IMR-90 (cell line): ENCODE measurements around the gene UQCRC1. TPM values are rescaled to one million over a fixed set of nuclear protein-coding genes. Genes with fewer than 3 reads are reported as not detected.

Experiments used
- ATAC-seq: fragments of 200-7000 bp; cut with Tn5 transposase; 2 replicates; pipeline ENCODE4 v1.9.1; 2020; ENCODE audit warnings: low read depth, mild to moderate bottlenecking, moderate library complexity
- BruUV-seq: library from RNA; stranded (reverse); fragments of 400-500 nt; replicated peaks from 2 replicates; lab custom pipeline; 2021; lab: Mats Ljungman, UMichigan
- CTCF ChIA-PET: fragments of 300-600 bp; formaldehyde crosslinking; extraction: SDS; loops from one replicate; lab custom pipeline; 2021; ENCODE audit warnings: antibody characterized with exemption; lab: Yijun Ruan, JAX
- POLR2A ChIA-PET: fragments of 300-600 bp; sonication (Branson Sonifier 250); formaldehyde crosslinking; loops from one replicate; lab custom pipeline; 2022; ENCODE audit warnings: antibody characterized with exemption; ENCODE audit not compliant: unreplicated experiment; lab: Charles Lee
- DNase-seq: peaks from one replicate; pipeline ENCODE4 v3.0.0; 2013
- H2AFZ ChIP-seq: replicated peaks from 2 replicates; pipeline ENCODE3; 2013; ENCODE audit warnings: low read length, mild to moderate bottlenecking; ENCODE audit not compliant: poor library complexity
- H2AK5ac ChIP-seq: 2 replicates; pipeline ENCODE4 v1.6.1; 2013; ENCODE audit warnings: low read depth, low read length, inconsistent platforms
- H2AK9ac ChIP-seq: replicated peaks from 2 replicates; pipeline ENCODE3; 2013; ENCODE audit warnings: mild to moderate bottlenecking, low read depth, low read length, moderate library complexity; ENCODE audit not compliant: poor library complexity
- H2BK120ac ChIP-seq: 2 replicates; pipeline ENCODE4 v1.6.1; 2013; ENCODE audit warnings: low read depth, low read length, inconsistent platforms
- H2BK15ac ChIP-seq: 3 replicates; pipeline ENCODE4 v1.6.1; 2013; ENCODE audit warnings: low read depth, low read length, inconsistent platforms
- H2BK20ac ChIP-seq: 2 replicates; pipeline ENCODE4 v1.6.1; 2013; ENCODE audit warnings: low read depth, mild to moderate bottlenecking, inconsistent platforms, low read length, moderate library complexity
- H2BK5ac ChIP-seq: 2 replicates; pipeline ENCODE4 v1.6.1; 2013; ENCODE audit warnings: mild to moderate bottlenecking, low read depth, low read length, inconsistent platforms; ENCODE audit not compliant: poor library complexity, severe bottlenecking
- H3K14ac ChIP-seq: replicated peaks from 2 replicates; pipeline ENCODE4 v1.6.1; 2013; ENCODE audit warnings: low read depth, low read length, inconsistent platforms
- H3K18ac ChIP-seq: 2 replicates; pipeline ENCODE4 v1.6.1; 2013; ENCODE audit warnings: low read depth, low read length, control low read depth
- H3K23ac ChIP-seq: 2 replicates; pipeline ENCODE4 v1.6.1; 2013; ENCODE audit warnings: low read depth, low read length, inconsistent platforms
- H3K27ac ChIP-seq: 2 replicates; pipeline ENCODE4 v1.5.1; 2013; ENCODE audit warnings: mild to moderate bottlenecking, control low read depth, low read length; ENCODE audit not compliant: insufficient read depth
- H3K27me3 ChIP-seq: 2 replicates; pipeline ENCODE4 v1.6.1; 2013; ENCODE audit warnings: low read length; ENCODE audit not compliant: control insufficient read depth, insufficient read depth
- H3K36me3 ChIP-seq: 2 replicates; pipeline ENCODE4 v1.6.1; 2013; ENCODE audit warnings: low read length, mixed read lengths; ENCODE audit not compliant: control insufficient read depth, insufficient read depth
- H3K4ac ChIP-seq: 2 replicates; pipeline ENCODE4 v1.6.1; 2013; ENCODE audit warnings: low read depth, low read length, inconsistent platforms
- H3K4me1 ChIP-seq: 2 replicates; pipeline ENCODE4 v1.6.1; 2013; ENCODE audit warnings: low read length, mixed read lengths; ENCODE audit not compliant: control insufficient read depth, insufficient read depth
- H3K4me2 ChIP-seq: 2 replicates; pipeline ENCODE4 v1.6.1; 2013; ENCODE audit warnings: low read depth, mild to moderate bottlenecking, control low read depth, low read length, moderate library complexity
- H3K4me3 ChIP-seq: 2 replicates; pipeline ENCODE4 v1.5.1; 2013; ENCODE audit warnings: low read depth, mild to moderate bottlenecking, control low read depth, low read length, moderate library complexity; ENCODE audit not compliant: insufficient read depth
- H3K56ac ChIP-seq: 2 replicates; pipeline ENCODE4 v1.6.1; 2013; ENCODE audit warnings: low read length, inconsistent platforms; ENCODE audit not compliant: insufficient read depth; ENCODE audit errors: extremely low read depth
- H3K79me1 ChIP-seq, 2 experiments: 2 replicates each; pipeline ENCODE4 v1.6.1; 2013; ENCODE audit warnings: low read length in 2 of 2, inconsistent platforms in 1 of 2, low read depth in 1 of 2
- H3K9ac ChIP-seq: 2 replicates; pipeline ENCODE4 v1.6.1; 2013; ENCODE audit warnings: low read depth, low read length, control low read depth
- H3K9me1 ChIP-seq: 2 replicates; pipeline ENCODE4 v1.6.1; 2013; ENCODE audit warnings: low read length, inconsistent platforms; ENCODE audit not compliant: insufficient read depth
- H3K9me3 ChIP-seq: 2 replicates; pipeline ENCODE4 v1.6.1; 2013; ENCODE audit warnings: low read length; ENCODE audit not compliant: control insufficient read depth, insufficient read depth
- H4K20me1 ChIP-seq: 2 replicates; pipeline ENCODE4 v1.6.1; 2013; ENCODE audit warnings: low read length, inconsistent platforms; ENCODE audit not compliant: insufficient read depth
- H4K5ac ChIP-seq: 2 replicates; pipeline ENCODE4 v1.6.1; 2013; ENCODE audit warnings: mild to moderate bottlenecking, low read depth, low read length, control low read depth
- H4K8ac ChIP-seq, 2 experiments: 2 replicates each; pipeline ENCODE4 v1.6.1; 2013; ENCODE audit warnings: low read depth in 2 of 2, low read length in 2 of 2, control low read depth in 1 of 2, inconsistent platforms in 1 of 2
- H4K91ac ChIP-seq: 2 replicates; pipeline ENCODE4 v1.6.1; 2013; ENCODE audit warnings: low read depth, low read length, inconsistent platforms; ENCODE audit not compliant: insufficient read depth
- CEBPB ChIP-seq: IDR thresholded peaks from 2 replicates; pipeline ENCODE4 v1.6.1; 2012; ENCODE audit warnings: low read depth, low read length, improper control_type of control experiment
- CHD1 ChIP-seq: IDR thresholded peaks from 2 replicates; pipeline ENCODE4 v1.6.1; 2012; ENCODE audit warnings: low read depth, low read length, improper control_type of control experiment
- FOS ChIP-seq: fragments of 150-350 bp; IDR thresholded peaks from 2 replicates; pipeline ENCODE4 v1.6.1; 2016; ENCODE audit warnings: low read depth, low read length
- MXI1 ChIP-seq: IDR thresholded peaks from 2 replicates; pipeline ENCODE4 v1.6.1; 2012; ENCODE audit warnings: low read depth, mild to moderate bottlenecking, low read length, moderate library complexity, borderline replicate concordance
- POLR2A ChIP-seq: IDR thresholded peaks from 2 replicates; pipeline ENCODE4 v1.6.1; 2012; ENCODE audit warnings: mild to moderate bottlenecking, low read depth, low read length
- RCOR1 ChIP-seq: IDR thresholded peaks from 2 replicates; pipeline ENCODE4 v1.6.1; 2012; ENCODE audit warnings: mild to moderate bottlenecking, low read length, improper control_type of control experiment; ENCODE audit not compliant: insufficient replicate concordance
- SMC3 ChIP-seq: fragments of 150-350 bp; IDR thresholded peaks from 2 replicates; pipeline ENCODE4 v1.6.1; 2016; ENCODE audit warnings: low read depth, mild to moderate bottlenecking, antibody characterized with exemption, low read length, moderate library complexity
- WGBS, 2 experiments: methylation state at CpG; one replicate each; pipeline versions ENCODE4 v1.1.5 to v1.1.7; 2013; ENCODE audit warnings: missing lambda C conversion rate in 2 of 2; ENCODE audit not compliant: insufficient read length in 1 of 2; ENCODE audit errors: extremely low coverage in 2 of 2; 5-methylcytosine and 5-hydroxymethylcytosine counted together
- dilution Hi-C: fragments of 300-500 bp; cut with HindIII; formaldehyde crosslinking; loops from one replicate; pipeline ENCODE4 v1.14.3; 2018; ENCODE audit warnings: low sequenced_read_pairs; ENCODE audit not compliant: unreplicated experiment
- in situ Hi-C: fragments of 300-500 bp; cut with MboI; formaldehyde crosslinking; loops from 3 replicates; pipeline ENCODE4 v1.14.3; 2019; ENCODE audit warnings: low sequenced_read_pairs, inconsistent platforms, mixed read lengths
- intact Hi-C: fragments of 100-400 bp; cut with micrococcal nuclease; formaldehyde crosslinking; loops from 2 replicates; pipeline ENCODE4 v1.10.0; 2022
- polyA plus RNA-seq, 3 experiments: library from polyadenylated mRNA; depleted of rRNA; stranded (reverse); fragments of >200 nt; gene quantifications; 2 replicates each; pipeline ENCODE4 v1.2.3, GENCODE V29; 2012; ENCODE audit warnings: low replicate concordance in 1 of 3
- total RNA-seq: library from RNA; depleted of rRNA; stranded (reverse); fragments of >200 nt; gene quantifications from 2 replicates; pipeline ENCODE4 v1.2.3, GENCODE V29; 2012
- TF ChIP-seq, protein P1 (sequence below): fragments of 150-350 bp; IDR thresholded peaks from 2 replicates; pipeline ENCODE4 v1.6.1; 2016; ENCODE audit warnings: low read depth, mild to moderate bottlenecking, low read length, moderate library complexity, borderline replicate concordance
- TF ChIP-seq, protein P2 (sequence below): fragments of 150-350 bp; IDR thresholded peaks from 2 replicates; pipeline ENCODE4 v1.6.1; 2017; ENCODE audit warnings: mild to moderate bottlenecking, antibody characterized with exemption, low read length, low read depth

Gene UQCRC1
- total and polyA plus RNA-seq, 2 of the 4 experiments (the other 2 are of a cell fraction): 474 to 1,365 TPM

DNA sequence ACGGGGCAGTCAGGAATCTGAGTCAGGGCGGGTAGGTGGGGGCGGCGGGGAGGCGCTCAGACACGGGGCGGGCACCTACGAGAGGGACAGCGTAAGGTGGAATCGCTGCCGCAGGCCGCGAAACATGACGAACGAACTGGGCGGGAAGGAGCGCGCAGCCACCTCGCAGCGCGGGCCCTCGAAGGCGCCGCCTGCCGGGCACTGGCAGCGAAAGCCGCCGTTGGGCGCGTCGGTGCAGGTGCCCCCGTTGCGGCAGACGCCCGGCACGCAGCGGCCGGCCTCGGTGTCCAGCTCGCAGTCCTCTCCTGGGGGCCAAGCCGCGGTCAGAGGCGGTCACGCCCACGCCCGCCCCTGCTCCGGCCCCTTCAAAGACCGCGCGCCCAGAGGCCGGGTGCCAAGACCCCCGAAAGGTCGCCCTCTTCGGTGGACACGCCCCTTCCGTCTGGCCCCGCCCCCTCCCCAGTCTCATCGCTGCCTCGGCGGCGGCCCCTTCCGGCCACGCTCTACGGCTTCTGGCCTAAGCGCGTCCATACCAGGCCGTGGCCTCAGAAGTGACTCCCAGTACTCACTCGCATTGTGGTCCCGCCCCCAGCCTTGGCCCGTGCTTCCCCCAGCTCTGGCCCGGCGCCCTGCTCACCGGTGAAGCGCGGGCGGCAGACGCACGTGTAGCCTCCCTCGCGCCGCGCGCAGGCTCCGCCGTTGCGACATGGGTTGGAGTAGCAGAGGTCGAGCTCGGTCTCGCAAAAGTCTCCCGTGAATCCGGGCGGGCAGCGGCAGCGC lies 46.8 kb upstream of the UQCRC1 start (continued):
- TF ChIP-seq, protein P1, sequence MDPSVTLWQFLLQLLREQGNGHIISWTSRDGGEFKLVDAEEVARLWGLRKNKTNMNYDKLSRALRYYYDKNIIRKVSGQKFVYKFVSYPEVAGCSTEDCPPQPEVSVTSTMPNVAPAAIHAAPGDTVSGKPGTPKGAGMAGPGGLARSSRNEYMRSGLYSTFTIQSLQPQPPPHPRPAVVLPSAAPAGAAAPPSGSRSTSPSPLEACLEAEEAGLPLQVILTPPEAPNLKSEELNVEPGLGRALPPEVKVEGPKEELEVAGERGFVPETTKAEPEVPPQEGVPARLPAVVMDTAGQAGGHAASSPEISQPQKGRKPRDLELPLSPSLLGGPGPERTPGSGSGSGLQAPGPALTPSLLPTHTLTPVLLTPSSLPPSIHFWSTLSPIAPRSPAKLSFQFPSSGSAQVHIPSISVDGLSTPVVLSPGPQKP: no peak

DNA sequence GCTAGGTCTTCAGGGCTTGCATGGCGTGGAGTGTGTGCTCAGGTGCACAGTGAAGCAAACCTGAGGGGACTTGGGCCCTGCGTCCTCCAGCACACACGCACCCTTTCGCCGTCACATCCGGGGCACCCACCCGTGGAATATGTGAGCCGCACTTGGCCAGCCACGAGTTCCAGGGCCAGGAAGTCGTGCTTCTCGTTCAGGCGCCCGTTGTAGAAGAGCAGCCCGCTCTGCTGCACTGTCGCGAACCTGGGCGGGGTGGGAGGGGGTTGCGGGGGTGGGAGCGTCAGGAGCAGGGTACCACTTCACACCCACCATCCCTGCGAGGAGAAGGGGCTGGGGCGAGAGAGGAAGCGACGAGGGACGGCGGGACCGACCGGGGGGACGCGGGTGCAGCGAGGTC lies 46.2 kb upstream of the UQCRC1 start:
- Histone ChIP-seq H4K5ac (no peak overlapping the region), H3K9ac (no peak overlapping the region; the same call in 1 of the 2 replicates), H3K4me3 (no peak overlapping the region), H4K91ac (no peak overlapping the region), H3K14ac (no peak overlapping the region), H3K4me1 (peaks cover 3% of the 10 kb centered on the region; the same call in 1 of the 2 replicates), H3K9me1 (no peaks in the 10 kb centered on the region), H2AK5ac (no peak overlapping the region; the same call in 1 of the 2 replicates), H3K27ac (no peak overlapping the region), H3K36me3 (no peaks in the 10 kb centered on the region), H2BK120ac (no peak overlapping the region), H2AFZ (peak overlapping the region; percentile 97), H3K23ac (no peak overlapping the region), H3K18ac (no peak overlapping the region), H3K79me1 (no peaks in the 10 kb centered on the region), H4K8ac (no peak overlapping the region), H3K4me2 (peak overlapping the region; percentile 49; the same call in 1 of the 2 replicates), H4K20me1 (no peaks in the 10 kb centered on the region), H3K27me3 (no peaks in the 10 kb centered on the region; the same call in 1 of the 2 replicates), H3K9me3 (no peaks in the 10 kb centered on the region), H2BK5ac (no peak overlapping the region), H2BK15ac (no peak overlapping the region), H3K4ac (no peak overlapping the region), H2AK9ac (no peak overlapping the region), H3K56ac (no peak overlapping the region), H2BK20ac (no peak overlapping the region)
- no peak for ATAC-seq
- in situ Hi-C loops: no loop called here
- WGBS, 2 experiments: 83% methylated on average over 1 of the region's 30 CpGs; no CpG with 5 or more reads in 1 of the 2 experiments
- dilution Hi-C loops: no loop called here
- TF ChIP-seq POLR2A (no peak), SMC3 (no peak), RCOR1 (no peak), CEBPB (no peak), CHD1 (no peak), FOS (no peak), MXI1 (no peak)
- TF ChIP-seq, protein P2, sequence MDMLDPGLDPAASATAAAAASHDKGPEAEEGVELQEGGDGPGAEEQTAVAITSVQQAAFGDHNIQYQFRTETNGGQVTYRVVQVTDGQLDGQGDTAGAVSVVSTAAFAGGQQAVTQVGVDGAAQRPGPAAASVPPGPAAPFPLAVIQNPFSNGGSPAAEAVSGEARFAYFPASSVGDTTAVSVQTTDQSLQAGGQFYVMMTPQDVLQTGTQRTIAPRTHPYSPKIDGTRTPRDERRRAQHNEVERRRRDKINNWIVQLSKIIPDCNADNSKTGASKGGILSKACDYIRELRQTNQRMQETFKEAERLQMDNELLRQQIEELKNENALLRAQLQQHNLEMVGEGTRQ: no peak
- intact Hi-C loops: loop anchor here (2.0 kb wide), 1 partner anchor 43 kb away; no protein-coding TSS in a partner anchor
- DNase-seq: no peak
- ChIA-PET POLR2A (no interaction called here), CTCF (no interaction called here)
- no TSS peak for BruUV-seq
